HCT116 (cell line): ENCODE results near the gene C6orf118. TPM values are rescaled to one million over a fixed set of nuclear protein-coding genes. Genes with fewer than 3 reads are reported as not detected.

ENCODE experiments used
- ATAC-seq: fragments of 200-7000 bp; cut with Tn5 transposase; 2 replicates; pipeline ENCODE4 v1.9.1; 2020; ENCODE audit warnings: mild to moderate bottlenecking, moderate library complexity
- BruUV-seq: library from RNA; stranded (reverse); fragments of 400-500 nt; replicated peaks from 2 replicates; lab custom pipeline; 2021; lab: Mats Ljungman, UMichigan
- CTCF ChIA-PET: fragments of 300-600 bp; sonication (Branson Sonifier 250); formaldehyde crosslinking; loops from one replicate; lab custom pipeline; 2021; ENCODE audit warnings: antibody characterized with exemption; lab: Charles Lee
- POLR2A ChIA-PET: fragments of 300-600, 350-600 bp; sonication (Branson Sonifier 250); formaldehyde crosslinking; loops from one replicate; lab custom pipeline; 2021; ENCODE audit warnings: antibody characterized with exemption; lab: Charles Lee
- RAD21 ChIA-PET, 2 experiments: fragments of 300-600 bp; sonication (Branson Sonifier 250); formaldehyde crosslinking; loops; one replicate each; lab custom pipeline; 2023; ENCODE audit warnings: low total read pairs in 2 of 2; ENCODE audit not compliant: uncharacterized antibody in 2 of 2, unreplicated experiment in 2 of 2, low non-redundant PET in 1 of 2; lab: Charles Lee
- DNase-seq: peaks from one replicate; pipeline ENCODE4 v3.0.0-alpha.2; 2010; ENCODE audit warnings: low read depth, low spot score
- H2AFZ ChIP-seq: fragments of 200-600 bp; shearing (Covaris generic), sonication (generic); 2 replicates; pipeline ENCODE4 v1.6.1; 2017; ENCODE audit warnings: low read depth, mixed run types, mixed read lengths, antibody characterized with exemption, low read length; ENCODE audit not compliant: poor library complexity, severe bottlenecking
- H3K27ac ChIP-seq: 2 replicates; pipeline ENCODE4 v1.5.1; 2012; ENCODE audit warnings: low read depth, low read length
- H3K27me3 ChIP-seq: fragments of 200-600 bp; sonication (generic); 2 replicates; pipeline ENCODE4 v1.6.1; 2016; ENCODE audit warnings: mixed run types, low read length, mixed read lengths; ENCODE audit not compliant: insufficient read depth
- H3K36me3 ChIP-seq, 2 experiments: fragments of 200-500 bp in 1 of 2; fragments of 200-600 bp in 1 of 2; sonication (Bioruptor generic) in 1 of 2; sonication (generic) in 1 of 2; 2 replicates each; pipeline versions ENCODE4 v1.5.1 to v1.6.1; 2014 to 2016; ENCODE audit warnings: low read length in 2 of 2, inconsistent platforms in 1 of 2, mixed read lengths in 1 of 2, mixed run types in 1 of 2; ENCODE audit not compliant: insufficient read depth in 2 of 2, control insufficient read depth in 1 of 2
- H3K4me1 ChIP-seq, 2 experiments: fragments of 200-600 bp in 1 of 2; sonication (generic) in 1 of 2; 2 replicates each; pipeline versions ENCODE4 v1.5.1 to v1.6.1; 2012 to 2017; ENCODE audit warnings: low read length in 2 of 2, inconsistent platforms in 1 of 2, mild to moderate bottlenecking in 1 of 2, mixed read lengths in 1 of 2, mixed run types in 1 of 2, moderate library complexity in 1 of 2; ENCODE audit not compliant: insufficient read depth in 2 of 2, control insufficient read depth in 1 of 2
- H3K4me2 ChIP-seq: fragments of 200-600 bp; sonication (generic); 2 replicates; pipeline ENCODE4 v1.6.1; 2017; ENCODE audit warnings: mixed run types, low read length, mixed read lengths
- H3K4me3 ChIP-seq, 2 experiments: fragments of 200-600 bp in 1 of 2; sonication (generic) in 1 of 2; replicated peaks in 1 of 2; 2 replicates each; pipeline ENCODE4 v1.5.1; 2011 to 2016; ENCODE audit warnings: low read length in 2 of 2, control low read depth in 1 of 2, low read depth in 1 of 2, mild to moderate bottlenecking in 1 of 2, mixed read lengths in 1 of 2, mixed run types in 1 of 2
- H3K79me2 ChIP-seq: fragments of 200-600 bp; sonication (generic); 2 replicates; pipeline ENCODE4 v1.6.1; 2017; ENCODE audit warnings: mild to moderate bottlenecking, mixed run types, low read length, moderate library complexity, mixed read lengths; ENCODE audit not compliant: insufficient read depth
- H3K9ac ChIP-seq: fragments of 200-600 bp; sonication (generic); 2 replicates; pipeline ENCODE4 v1.6.1; 2016; ENCODE audit warnings: low read length, mixed read lengths
- H3K9me2 ChIP-seq: fragments of 200-600 bp; sonication (generic), shearing (Covaris generic); 2 replicates; pipeline ENCODE4 v1.6.1; 2017; ENCODE audit warnings: mixed run types, mild to moderate bottlenecking, moderate library complexity; ENCODE audit not compliant: insufficient read depth
- H3K9me3 ChIP-seq, 2 experiments: fragments of 200-500 bp in 1 of 2; fragments of 200-600 bp in 1 of 2; sonication (Bioruptor generic) in 1 of 2; sonication (generic) in 1 of 2; 2 replicates each; pipeline ENCODE4 v1.6.1; 2014 to 2017; ENCODE audit warnings: low read length in 2 of 2, mixed read lengths in 2 of 2, inconsistent platforms in 1 of 2, low read depth in 1 of 2, mild to moderate bottlenecking in 1 of 2, mixed run types in 1 of 2, moderate library complexity in 1 of 2; ENCODE audit not compliant: control insufficient read depth in 1 of 2, insufficient read depth in 1 of 2
- H4K20me1 ChIP-seq: fragments of 200-600 bp; sonication (generic), shearing (Covaris generic); 2 replicates; pipeline ENCODE4 v1.6.1; 2017; ENCODE audit warnings: mixed run types, mild to moderate bottlenecking, moderate library complexity; ENCODE audit not compliant: insufficient read depth
- EZH2 ChIP-seq: fragments of 200-600 bp; sonication (generic); IDR thresholded peaks from 2 replicates; pipeline ENCODE4 v1.6.1; 2017; ENCODE audit warnings: antibody characterized with exemption, mixed run types
- EZH2phosphoT487 ChIP-seq: fragments of 200-600 bp; IDR thresholded peaks from 2 replicates; pipeline ENCODE4 v1.6.1; 2018; ENCODE audit warnings: antibody characterized with exemption, borderline replicate concordance
- POLR2AphosphoS5 ChIP-seq: IDR thresholded peaks from 2 replicates; pipeline ENCODE4 v1.6.1; 2011; ENCODE audit warnings: mild to moderate bottlenecking, low read depth, low read length, moderate library complexity
- SP1 ChIP-seq: IDR thresholded peaks from 2 replicates; pipeline ENCODE4 v1.6.1; 2012; ENCODE audit warnings: low read depth
- SRF ChIP-seq: IDR thresholded peaks from 2 replicates; pipeline ENCODE4 v1.6.1; 2012; ENCODE audit warnings: low read depth
- YY1 ChIP-seq: IDR thresholded peaks from 2 replicates; pipeline ENCODE4 v1.6.1; 2011; ENCODE audit warnings: low read length, low read depth, moderate library complexity, mild to moderate bottlenecking; ENCODE audit not compliant: insufficient replicate concordance; ENCODE audit errors: extremely low read depth
- intact Hi-C: fragments of 100-400 bp; cut with micrococcal nuclease; formaldehyde crosslinking; loops from 2 replicates; pipeline ENCODE4 v1.10.0; 2022
- total RNA-seq: library from RNA; stranded (reverse); gene quantifications from one replicate; pipeline ENCODE4 v1.2.1, GENCODE V29; 2021; ENCODE audit not compliant: unreplicated experiment
- TF ChIP-seq, protein P1 (sequence below), 3 experiments: fragments of 200-600 bp in 1 of 3; sonication (generic) in 1 of 3; IDR thresholded peaks in 2 of 3; conservative IDR thresholded peaks in 1 of 3; 2 replicates each; pipeline ENCODE4 v1.5.1; 2012 to 2017; ENCODE audit warnings: low read depth in 2 of 3, low read length in 2 of 3, antibody characterized with exemption in 1 of 3, borderline replicate concordance in 1 of 3, control low read depth in 1 of 3, mild to moderate bottlenecking in 1 of 3, mixed read lengths in 1 of 3, mixed run types in 1 of 3, moderate library complexity in 1 of 3; ENCODE audit not compliant: insufficient read depth in 1 of 3
- TF ChIP-seq, protein P2 (sequence below): IDR thresholded peaks from 2 replicates; pipeline ENCODE4 v1.6.1; 2011; ENCODE audit warnings: mild to moderate bottlenecking, low read length, moderate library complexity; ENCODE audit not compliant: insufficient replicate concordance; ENCODE audit errors: extremely low read depth
- TF ChIP-seq, protein P3 (sequence below): IDR thresholded peaks from 2 replicates; pipeline ENCODE4 v1.6.1; 2012

The C6orf118 gene
- total RNA-seq, 1 experiment from 2014 or later = not detected

DNA sequence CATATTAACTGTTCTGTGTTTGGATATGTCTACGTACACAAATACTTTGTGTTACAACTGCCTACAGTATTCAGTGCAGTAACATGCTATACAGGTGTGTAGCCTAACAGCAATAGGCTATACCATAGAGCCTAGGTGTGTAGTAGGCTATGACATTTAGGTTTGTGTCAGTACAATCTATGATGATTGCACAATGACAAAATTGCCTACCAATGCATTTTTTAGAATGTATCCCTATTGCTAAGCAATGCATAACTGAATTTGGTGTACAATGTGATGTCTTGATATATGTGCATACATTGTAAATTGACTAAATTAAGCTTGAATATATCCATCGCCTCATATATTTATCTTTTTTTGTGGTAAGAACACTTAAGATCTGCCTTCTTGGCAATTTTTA is 48.9 kb downstream of the C6orf118 start:
- no peaks in the 10 kb centered on the region for H4K20me1 ChIP-seq
- intact Hi-C loops = no loop called here
- no peaks in the 10 kb centered on the region for H3K79me2 ChIP-seq
- TF ChIP-seq, protein P1, sequence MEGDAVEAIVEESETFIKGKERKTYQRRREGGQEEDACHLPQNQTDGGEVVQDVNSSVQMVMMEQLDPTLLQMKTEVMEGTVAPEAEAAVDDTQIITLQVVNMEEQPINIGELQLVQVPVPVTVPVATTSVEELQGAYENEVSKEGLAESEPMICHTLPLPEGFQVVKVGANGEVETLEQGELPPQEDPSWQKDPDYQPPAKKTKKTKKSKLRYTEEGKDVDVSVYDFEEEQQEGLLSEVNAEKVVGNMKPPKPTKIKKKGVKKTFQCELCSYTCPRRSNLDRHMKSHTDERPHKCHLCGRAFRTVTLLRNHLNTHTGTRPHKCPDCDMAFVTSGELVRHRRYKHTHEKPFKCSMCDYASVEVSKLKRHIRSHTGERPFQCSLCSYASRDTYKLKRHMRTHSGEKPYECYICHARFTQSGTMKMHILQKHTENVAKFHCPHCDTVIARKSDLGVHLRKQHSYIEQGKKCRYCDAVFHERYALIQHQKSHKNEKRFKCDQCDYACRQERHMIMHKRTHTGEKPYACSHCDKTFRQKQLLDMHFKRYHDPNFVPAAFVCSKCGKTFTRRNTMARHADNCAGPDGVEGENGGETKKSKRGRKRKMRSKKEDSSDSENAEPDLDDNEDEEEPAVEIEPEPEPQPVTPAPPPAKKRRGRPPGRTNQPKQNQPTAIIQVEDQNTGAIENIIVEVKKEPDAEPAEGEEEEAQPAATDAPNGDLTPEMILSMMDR (IDR thresholded peaks at IDR 0.05 in 2 of 3, conservative IDR thresholded peaks at IDR 0.05 in 1 of 3; ENCODE audit: borderline replicate concordance in 1 of 3, insufficient read depth in 1 of 3, low read depth in 2 of 3, low read length in 2 of 3) = no peak
- TF ChIP-seq, protein P2, sequence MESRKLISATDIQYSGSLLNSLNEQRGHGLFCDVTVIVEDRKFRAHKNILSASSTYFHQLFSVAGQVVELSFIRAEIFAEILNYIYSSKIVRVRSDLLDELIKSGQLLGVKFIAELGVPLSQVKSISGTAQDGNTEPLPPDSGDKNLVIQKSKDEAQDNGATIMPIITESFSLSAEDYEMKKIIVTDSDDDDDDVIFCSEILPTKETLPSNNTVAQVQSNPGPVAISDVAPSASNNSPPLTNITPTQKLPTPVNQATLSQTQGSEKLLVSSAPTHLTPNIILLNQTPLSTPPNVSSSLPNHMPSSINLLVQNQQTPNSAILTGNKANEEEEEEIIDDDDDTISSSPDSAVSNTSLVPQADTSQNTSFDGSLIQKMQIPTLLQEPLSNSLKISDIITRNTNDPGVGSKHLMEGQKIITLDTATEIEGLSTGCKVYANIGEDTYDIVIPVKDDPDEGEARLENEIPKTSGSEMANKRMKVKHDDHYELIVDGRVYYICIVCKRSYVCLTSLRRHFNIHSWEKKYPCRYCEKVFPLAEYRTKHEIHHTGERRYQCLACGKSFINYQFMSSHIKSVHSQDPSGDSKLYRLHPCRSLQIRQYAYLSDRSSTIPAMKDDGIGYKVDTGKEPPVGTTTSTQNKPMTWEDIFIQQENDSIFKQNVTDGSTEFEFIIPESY = no peak
- TF ChIP-seq SRF = no peak
- TF ChIP-seq EZH2phosphoT487 = no peak
- TF ChIP-seq, protein P3, sequence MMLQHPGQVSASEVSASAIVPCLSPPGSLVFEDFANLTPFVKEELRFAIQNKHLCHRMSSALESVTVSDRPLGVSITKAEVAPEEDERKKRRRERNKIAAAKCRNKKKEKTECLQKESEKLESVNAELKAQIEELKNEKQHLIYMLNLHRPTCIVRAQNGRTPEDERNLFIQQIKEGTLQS = no peak
- no peak for TF ChIP-seq POLR2AphosphoS5
- TF ChIP-seq EZH2 = no peak
- TF ChIP-seq SP1 = no peak
- TF ChIP-seq YY1 = no peak
- no peak overlapping the region for H2AFZ ChIP-seq
- no peak overlapping the region for H3K4me3 ChIP-seq
- ATAC-seq (no peak), DNase-seq (no peak)
- H3K36me3 ChIP-seq = no peaks in the 10 kb centered on the region
- H3K27ac ChIP-seq = no peak overlapping the region
- no TSS peak for BruUV-seq
- RAD21 ChIA-PET = no interaction called here
- H3K9me2 ChIP-seq = no peaks in the 10 kb centered on the region
- H3K9me3 ChIP-seq = peaks cover 0 to 3% of the 10 kb centered on the region in 2 experiments; a peak in 1 of 4 replicates
- H3K27me3 ChIP-seq = no peaks in the 10 kb centered on the region
- no peak overlapping the region for H3K9ac ChIP-seq
- H3K4me1 ChIP-seq = no peaks in the 10 kb centered on the region
- POLR2A ChIA-PET = no interaction called here
- no peak overlapping the region for H3K4me2 ChIP-seq
- CTCF ChIA-PET = no interaction called here
